8988T (cell line): ENCODE measurements around the gene MPHOSPH10.
"Not testable (repeated sequence)": the region's sequence is repeated elsewhere in the genome, so short reads cannot be mapped to it uniquely, and the experiment has no call there.

Experiments
- DNase-seq: peaks from one replicate; pipeline ENCODE4 v3.0.0; 2011

The MPHOSPH10 gene, protein sequence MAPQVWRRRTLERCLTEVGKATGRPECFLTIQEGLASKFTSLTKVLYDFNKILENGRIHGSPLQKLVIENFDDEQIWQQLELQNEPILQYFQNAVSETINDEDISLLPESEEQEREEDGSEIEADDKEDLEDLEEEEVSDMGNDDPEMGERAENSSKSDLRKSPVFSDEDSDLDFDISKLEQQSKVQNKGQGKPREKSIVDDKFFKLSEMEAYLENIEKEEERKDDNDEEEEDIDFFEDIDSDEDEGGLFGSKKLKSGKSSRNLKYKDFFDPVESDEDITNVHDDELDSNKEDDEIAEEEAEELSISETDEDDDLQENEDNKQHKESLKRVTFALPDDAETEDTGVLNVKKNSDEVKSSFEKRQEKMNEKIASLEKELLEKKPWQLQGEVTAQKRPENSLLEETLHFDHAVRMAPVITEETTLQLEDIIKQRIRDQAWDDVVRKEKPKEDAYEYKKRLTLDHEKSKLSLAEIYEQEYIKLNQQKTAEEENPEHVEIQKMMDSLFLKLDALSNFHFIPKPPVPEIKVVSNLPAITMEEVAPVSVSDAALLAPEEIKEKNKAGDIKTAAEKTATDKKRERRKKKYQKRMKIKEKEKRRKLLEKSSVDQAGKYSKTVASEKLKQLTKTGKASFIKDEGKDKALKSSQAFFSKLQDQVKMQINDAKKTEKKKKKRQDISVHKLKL

DNA sequence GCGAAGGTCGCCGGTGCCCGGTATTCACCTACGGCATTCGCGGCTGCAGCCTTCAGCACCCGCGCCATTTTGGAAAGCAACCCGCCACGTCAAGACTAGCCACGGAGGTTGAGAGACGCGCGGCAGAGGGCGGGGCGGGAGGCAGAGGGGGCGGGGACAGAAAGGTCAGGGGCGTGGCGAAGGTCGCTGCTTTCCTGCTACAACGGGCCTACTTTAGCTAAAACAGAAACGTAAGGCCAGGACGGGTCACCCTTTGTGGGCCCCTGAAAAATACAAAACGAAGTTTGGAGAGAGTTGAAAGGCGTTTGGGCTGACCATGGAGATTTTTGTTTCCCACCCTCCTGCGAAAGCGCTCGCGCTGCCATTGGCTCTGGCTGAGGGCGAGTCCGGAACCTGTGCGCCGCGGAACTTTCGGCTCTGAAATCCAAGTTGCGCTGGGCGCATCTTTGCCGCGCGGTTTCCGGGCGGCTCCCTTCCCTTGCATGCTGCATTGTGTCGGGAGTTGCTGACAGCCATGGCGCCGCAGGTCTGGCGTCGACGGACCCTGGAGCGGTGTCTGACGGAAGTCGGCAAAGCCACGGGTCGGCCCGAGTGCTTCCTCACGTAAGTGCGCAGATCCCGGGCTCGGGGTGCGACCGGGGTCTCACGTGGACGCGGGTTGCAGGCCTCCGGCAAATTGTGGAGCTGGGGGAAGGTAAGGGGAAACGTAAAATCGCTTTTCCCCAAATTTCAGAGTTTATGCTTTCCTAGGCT lies at the start of gene MPHOSPH10, which contains the start of gene MCEE:
Gene MPHOSPH10, plus strand, starts transcription at position 483 of the 753 bp plus-strand sequence. Its CDS starts 32 bp downstream, at position 515.
Gene MCEE, minus strand, starts transcription at position 78 of the 753 bp plus-strand sequence. Its CDS starts 10 bp downstream, at position 68.
- peak; percentile 50 for DNase-seq

DNA sequence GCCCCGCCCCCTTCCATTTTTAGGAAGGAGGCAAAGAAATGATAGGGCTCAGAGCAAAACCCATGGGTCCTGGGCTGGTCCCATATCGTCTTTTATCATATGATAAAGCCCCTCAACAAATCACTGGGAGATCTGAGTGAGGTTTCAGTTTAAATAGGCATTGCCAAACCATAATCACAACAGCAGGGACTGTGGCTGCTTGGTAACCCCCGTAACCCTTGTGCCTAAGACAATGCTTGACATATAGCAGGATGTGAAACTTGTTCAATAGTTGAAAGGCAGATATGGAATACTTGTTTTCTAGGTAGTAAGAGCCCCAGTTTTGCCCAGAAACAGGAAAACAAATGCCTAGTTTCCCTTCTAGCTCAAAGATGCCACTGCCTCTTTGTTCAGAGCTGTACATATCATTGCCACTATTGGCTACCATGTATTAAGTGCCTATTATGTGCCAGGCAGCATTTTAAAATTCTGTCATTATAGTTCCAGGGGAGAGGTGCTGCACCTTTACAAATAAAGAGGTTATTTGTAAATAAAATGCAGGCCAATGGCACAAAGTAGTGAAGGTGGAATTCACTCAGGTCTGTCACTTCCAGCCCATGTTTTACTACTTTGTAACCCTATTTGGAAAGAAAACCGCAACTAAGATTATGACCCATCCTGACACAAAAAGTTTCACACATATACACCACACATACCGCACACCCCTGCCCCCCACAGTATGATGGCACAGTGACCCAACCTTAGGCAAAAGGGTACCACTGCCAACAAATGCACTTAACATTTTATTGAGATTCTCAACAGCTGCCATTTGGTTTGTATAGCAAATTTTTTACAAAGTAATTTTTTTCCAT lies 47.8 kb upstream of the MPHOSPH10 start:
- DNase-seq, result no peak

GRCh38 chr2:71083297-71083696 lies 47.1 kb upstream of the MPHOSPH10 start:
- DNase-seq, result not testable (repeated sequence)

DNA sequence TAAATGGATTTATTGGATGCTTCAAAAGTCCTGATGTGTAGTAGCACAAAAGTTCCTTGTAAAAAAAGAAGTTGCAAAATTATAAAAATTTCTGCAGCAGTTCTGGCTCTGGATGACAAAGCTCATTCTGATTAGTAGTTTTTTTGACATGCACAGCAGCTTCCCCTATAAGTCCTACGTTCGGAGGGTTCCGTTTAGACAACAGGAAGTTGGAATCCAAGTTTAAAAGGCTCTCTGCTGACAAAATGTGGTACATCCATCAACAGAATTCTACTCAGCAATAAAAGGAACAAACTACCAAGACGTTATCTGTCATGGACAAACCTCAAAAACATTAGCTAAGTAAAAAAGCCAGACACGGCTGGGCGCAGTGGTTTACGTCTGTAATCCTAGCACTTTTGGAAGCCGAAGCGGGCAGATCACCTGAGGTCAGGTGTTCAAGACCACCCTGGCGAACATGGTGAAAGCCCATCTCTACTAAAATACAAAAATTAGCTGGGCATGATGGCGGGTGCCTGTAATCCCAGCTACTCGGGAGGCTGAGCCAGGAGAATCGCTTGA lies 46.6 kb upstream of the MPHOSPH10 start:
- DNase-seq, result not testable (repeated sequence)

GRCh38 chr2:71085325-71086003 lies 45.0 kb upstream of the MPHOSPH10 start:
- DNase-seq, result not testable (repeated sequence)

- DNase-seq, result not testable (repeated sequence)
Measured at GRCh38 chr2:71089475-71089874, 41.0 kb upstream of the MPHOSPH10 start.

- not testable (repeated sequence) for DNase-seq
Measured at GRCh38 chr2:71091808-71092207, 38.6 kb upstream of the MPHOSPH10 start.

- DNase-seq, result not testable (repeated sequence)
Measured at GRCh38 chr2:71092491-71093260, 37.8 kb upstream of the MPHOSPH10 start.

- DNase-seq, result peak; percentile 58
Measured at GRCh38 chr2:71100195-71100964, 30.1 kb upstream of the MPHOSPH10 start.

- no peak for DNase-seq
Measured at GRCh38 chr2:71101656-71102055, 28.8 kb upstream of the MPHOSPH10 start.

GRCh38 chr2:71102981-71103681 lies 27.3 kb upstream of the MPHOSPH10 start:
- DNase-seq, result no peak

DNA sequence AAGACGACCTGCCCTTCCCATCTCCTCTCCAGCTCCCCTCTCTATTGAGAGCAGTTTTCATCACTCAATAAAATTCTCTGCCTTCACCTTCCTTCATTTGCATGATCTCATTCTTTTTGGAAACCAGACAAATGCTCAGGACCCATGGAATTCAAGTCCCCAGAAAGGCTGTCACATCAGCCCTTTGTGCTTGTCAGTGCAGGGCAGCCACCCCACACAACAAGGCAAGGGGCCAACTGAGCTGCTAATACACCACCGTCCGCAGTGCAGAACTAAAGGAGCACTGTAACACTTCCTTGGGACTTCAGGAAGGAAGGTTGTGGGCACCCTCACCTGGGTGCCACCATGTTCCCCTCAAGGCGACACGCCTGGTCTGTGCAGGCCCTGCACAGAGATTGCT lies 26.6 kb upstream of the MPHOSPH10 start:
- DNase-seq, result no peak

GRCh38 chr2:71106463-71106862 lies 24.0 kb upstream of the MPHOSPH10 start:
- not testable (repeated sequence) for DNase-seq

DNA sequence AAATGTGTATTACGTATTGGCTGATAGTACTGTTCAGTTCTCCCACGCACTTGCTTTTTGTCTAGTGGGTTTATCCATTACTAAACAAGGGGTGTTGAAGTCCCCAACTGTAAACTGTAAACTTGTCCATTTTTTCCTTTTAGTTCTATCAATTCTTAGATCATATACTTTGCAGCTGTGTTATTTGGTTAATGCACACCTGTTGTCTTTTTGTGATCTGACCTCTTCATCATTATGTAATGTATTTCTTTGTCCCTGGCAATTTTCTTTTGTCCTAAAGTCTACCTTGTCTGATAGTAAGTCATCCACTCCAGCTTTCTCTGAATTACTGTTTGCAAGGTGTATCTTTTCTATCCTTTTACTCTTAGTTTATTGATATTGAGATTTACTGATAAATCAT lies 22.3 kb upstream of the MPHOSPH10 start:
- DNase-seq, result no peak

DNA sequence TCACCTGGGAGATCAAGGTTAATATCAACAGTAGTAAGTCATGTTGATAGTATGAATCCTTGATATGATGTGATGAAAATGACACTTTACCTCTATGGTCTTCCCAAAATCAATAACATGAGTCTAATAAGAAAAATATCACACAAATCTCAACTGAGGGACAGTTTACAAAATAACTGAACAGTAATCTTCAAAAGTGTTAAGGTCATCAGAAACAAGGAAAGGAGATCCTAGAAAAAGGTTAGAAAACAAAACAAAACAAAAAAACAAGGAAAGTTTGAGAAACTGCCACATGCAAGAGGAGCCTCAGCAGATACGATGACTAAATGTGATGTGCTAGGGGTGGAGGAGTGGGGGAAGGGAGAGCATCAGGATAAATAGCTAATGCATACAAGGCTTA lies 16.6 kb upstream of the MPHOSPH10 start:
- no peak for DNase-seq

- DNase-seq, result no peak
Measured at GRCh38 chr2:71117063-71117462, 13.4 kb upstream of the MPHOSPH10 start.

GRCh38 chr2:71120195-71120594 lies 10.2 kb upstream of the MPHOSPH10 start:
- DNase-seq, result no peak

GRCh38 chr2:71121479-71121878 lies 9.0 kb upstream of the MPHOSPH10 start:
- no peak for DNase-seq
